ENCODE data around the gene PPP1R3C. TPM values are rescaled to one million over a fixed set of nuclear protein-coding genes. Genes with fewer than 3 reads are reported as not detected.
A peak's percentile ranks its signal among the peaks of the same experiment; 100 is the strongest.

Gene PPP1R3C
- total RNA-seq: 0.13 TPM in 2 replicates

DNA sequence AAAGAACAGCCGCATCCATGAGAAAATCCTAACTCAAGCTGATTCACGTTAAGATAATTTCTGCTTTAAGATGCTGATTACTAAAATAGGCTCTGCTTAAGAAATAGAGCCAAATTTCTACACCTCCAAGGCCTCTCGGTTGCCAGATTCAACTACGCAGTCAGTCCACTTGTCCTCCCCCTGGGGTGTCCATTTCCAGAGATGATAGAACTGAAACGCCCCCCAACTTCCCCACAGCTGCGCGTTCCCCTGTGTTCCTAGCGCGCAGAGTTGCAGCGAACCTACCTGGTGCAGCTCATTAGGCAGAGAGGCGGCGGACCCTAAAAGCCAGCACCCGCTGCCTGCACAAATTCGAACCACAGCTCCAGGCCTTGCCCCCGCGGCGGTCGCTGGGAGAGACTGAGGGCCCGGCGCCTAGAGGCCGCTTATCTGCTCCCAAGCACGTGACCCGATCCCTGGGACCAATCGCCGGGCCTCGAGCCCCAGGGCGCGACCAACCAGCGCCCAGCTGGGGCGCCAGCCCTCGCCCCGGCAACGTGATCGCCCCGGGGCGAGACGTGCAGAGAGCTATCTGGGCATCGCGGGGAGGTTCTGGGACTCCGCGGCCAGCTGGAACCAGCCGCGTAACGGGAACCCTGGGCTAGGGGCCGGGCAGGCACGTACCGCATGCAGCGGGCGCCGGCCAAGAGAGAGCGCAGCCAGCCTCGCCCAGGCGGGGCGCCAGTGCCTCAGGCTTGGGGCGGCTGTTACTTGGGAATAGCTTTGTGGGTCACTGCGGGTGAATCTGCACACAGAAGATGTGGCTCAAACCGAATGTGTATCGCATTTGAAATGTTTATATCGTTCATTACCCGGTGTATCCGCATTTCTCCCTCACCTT is at the start of gene PPP1R3C:
PPP1R3C (minus strand) TSS at position 401 of the 880 bp plus-strand sequence; CDS start at position 299, 102 bp downstream.
- DNase-seq (ENCODE audit: low read depth in 2 of 2): peak in 1 of 2 donors; percentile 86

DNA sequence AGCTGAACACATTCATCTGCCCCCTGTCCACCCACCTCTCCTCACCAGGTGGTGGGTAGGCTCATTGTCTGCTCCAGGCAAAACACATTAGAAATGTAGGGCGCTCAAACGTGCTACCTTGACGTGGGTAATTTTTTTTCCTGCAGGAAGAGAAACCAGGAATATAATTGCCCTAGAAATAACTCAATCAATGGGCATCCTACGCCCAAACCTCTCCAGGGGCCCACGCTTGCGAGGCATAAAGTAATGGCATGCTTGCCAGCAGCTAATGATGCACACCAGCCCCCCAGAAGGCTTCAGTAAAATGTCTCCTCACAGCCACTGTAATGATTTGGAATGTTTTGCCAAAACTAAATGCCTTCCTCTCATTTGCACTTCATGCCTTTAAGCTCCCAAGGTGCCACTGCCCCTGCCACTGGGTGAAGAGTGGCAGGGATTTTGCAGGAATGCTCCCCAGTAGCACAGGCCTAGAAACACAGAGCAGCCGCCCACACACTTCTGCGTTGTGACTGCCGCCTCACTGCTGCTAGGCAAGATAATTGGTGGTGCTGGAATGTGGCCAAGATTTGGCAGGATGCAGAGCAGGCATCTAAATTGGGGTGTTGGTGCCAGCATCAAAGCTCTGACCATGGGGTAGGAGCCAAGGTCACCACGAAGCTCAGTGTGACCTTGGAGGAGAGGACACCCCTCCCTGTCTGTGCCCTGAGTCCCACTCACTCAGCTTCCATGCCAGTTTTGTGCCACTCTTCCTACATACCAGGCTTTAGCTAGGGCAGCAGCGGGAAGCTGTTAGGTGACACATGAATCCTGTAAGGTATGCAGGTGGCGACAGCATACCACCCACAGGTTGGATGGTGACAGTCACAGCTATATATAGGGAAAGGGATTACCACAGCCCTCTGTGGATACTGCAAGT is 48.7 kb upstream of the PPP1R3C start:
- no peak for DNase-seq (ENCODE audit: low read depth in 2 of 2)

DNA sequence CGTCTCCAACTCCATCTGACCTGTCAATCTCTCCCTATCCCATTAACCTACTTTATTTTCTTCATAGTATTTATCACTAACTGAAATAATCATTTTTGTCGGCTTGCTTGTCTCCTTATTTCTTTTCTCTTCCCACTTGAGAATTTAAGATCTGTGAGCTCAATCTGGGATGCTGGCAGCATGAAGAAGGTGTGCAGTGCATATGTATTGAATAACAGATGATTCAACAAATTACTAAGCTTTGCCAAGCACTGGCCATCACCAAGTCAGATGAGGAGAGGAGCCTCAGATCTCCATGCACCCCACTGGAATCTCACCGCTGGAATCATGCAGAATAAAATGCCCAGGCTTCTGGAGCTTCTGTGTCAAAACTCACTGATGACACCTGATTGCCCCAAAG is 47.6 kb upstream of the PPP1R3C start:
- no peak for DNase-seq (ENCODE audit: low read depth in 2 of 2)

DNA sequence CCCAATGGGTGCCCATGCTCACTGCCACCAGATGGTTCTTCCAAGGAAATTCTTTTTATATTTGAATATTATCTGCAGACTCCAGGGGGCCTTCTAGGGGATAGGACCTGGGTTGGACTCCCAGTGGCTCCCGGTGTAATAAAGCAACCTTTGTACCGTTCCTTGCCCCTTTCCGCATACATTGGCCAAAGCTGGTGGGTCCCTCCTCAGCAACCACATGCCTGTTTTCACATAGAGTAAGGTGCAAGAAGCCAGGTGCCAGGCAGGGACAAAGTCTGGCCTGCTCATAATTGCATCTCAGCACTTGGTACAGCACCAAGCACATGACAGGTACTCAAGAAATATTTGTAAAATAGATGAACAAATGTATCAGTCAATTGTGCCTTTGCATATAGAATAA is 46.4 kb upstream of the PPP1R3C start:
- no peak for DNase-seq (ENCODE audit: low read depth in 2 of 2)

DNA sequence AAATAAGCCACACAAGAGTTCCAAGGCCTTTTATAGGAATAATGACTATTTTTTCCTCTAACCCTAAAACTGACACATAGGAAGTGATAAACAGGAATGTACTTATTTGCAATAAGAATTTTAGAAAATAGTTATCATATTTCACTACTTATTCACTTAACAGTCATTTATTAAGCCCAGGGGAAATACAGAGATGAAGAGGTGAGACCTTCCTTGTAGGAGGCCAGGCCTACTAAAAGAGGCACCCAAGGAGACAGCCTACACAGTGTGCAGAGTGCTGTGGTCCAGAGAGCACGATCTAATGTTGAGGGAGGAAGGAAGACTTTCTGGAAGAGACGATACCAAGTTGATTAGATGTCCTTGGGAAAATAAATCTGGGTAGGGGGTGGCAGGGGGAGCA is 45.0 kb upstream of the PPP1R3C start:
- DNase-seq (ENCODE audit: low read depth in 2 of 2): no peak

DNA sequence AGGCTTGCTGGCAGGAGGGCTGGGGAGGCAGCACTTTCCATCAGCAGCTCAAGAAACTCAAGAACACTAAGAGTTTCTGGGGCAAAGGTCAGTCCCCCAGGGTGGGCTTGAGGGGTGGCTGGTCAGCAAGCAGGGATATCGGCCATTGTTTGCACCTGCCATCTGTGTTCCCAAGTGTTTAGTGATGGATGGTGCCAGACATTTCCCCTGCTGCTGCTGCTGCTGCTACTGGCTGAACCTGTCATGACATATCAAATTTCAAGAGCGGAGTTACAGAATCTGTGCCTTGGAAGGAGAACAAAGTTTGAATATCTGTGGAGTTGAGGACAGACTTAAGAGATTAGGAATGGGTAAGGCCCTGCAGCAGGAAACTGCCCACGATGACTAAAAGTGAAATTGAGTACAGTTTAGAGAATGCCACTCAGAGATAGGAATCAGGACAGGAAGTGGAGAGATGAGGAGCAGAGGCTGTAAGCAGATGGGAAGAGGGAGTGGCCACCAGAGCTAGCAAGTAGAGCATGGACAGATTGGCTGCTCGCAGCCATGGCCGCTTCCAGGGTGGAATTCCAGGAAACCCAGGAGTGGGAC is 39.2 kb upstream of the PPP1R3C start:
- peak in 1 of 2 donors; percentile 51 for DNase-seq (ENCODE audit: low read depth in 2 of 2)

DNA sequence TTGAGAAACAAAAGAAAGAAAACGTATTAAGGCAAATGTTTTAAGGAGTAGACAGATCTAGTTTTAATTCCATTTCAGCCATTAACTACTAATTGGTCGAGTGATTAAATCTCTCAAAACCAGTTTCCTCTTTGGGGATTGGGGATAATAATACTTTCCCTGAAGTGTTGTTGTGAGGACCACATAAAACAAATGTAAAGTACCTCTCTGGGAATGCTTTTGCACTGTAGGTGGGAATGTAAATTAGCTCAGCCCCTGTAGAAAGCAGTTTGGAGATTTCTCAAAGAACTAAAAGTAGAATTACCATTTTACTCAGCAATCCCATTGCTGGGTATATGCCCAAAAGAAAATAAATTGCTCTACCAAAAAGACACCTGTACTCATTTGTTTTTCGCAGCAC is 36.0 kb upstream of the PPP1R3C start:
- DNase-seq (ENCODE audit: low read depth in 2 of 2): no peak

DNA sequence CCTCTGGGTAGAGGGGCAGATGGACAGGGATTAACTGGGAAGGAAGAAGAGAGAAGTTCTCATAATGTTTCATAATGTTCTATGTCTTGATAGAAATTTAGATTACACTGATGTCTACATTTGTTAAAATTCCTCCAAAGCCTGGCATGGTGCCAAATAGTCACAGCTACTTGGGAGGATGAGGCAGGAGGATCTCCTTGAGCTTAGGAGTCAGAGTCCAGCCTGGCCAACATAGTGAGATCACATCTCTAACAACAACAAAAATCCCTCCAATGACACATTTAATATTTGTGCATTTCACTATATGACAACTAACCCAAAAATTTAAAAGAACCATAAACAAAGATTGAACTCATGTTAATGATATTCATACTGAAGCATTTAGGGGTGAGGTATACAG is 33.0 kb upstream of the PPP1R3C start:
- DNase-seq (ENCODE audit: low read depth in 2 of 2): no peak

DNA sequence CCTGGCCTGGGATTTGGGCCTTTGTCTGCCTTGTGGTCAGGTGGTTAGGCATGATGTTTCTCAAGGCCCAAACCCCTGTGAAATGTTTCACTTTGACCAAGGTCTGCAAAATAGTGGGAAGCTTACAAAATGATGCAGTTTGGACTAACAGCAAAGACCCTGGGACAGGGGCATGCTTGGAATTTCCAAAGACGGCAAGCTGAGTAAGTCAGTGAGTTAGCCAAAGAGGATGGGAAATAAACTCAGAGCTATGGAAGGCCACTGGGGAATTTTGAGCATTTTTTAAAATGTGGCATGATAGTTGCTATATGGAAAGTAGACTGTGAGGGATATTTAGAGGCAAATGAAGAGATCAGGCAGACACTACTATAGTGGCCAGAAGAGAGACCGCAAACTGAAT is 31.6 kb upstream of the PPP1R3C start:
- DNase-seq (ENCODE audit: low read depth in 2 of 2): no peak

DNA sequence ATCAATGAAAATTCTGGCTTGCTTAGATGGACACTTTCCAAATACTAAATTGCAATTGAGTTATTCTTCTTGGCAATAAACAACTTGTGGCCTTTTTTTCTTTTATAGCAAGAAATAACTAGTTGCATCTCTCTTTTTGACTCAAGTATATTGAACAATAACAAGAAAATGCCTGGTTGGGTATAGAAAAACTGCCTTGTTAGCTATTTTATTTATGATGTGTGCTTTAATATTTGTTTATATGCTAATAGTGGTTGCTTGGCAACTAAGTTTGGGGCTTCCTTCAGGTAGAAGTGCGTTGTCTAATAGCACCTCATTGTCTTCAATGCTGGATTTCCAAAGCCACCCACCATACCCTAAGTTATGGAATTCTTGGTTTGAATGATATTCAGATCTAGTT is 30.1 kb upstream of the PPP1R3C start:
- DNase-seq (ENCODE audit: low read depth in 2 of 2): no peak

DNA sequence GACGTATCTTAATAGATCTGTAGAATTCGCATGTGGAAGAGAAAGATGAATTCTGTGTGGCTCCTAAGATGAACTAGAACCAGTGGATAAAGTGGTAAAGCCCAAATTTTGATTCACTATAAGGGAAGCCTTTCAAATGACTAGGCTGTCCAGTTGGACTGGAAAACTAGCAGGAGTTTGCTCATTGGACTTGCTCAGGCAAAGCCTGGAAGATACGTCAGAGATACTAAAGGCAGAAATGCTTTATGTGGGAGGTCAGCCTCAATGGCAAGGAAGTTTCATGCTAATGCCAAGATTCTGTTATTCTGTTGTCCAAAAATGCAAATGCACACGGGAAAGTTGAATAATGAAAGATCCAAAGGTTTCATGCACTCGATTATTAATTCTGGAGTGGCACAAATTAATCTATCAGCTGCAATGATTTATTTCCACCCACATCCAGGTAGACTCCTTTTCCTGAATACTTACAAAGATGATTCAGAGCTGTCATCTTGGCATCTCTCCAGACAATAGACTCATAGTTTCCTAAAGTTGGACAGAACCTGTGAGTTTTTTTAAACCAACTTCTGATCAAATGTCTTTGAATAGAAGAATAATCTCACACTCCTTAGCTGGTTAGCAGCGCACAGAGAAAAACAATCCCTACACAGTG is 20.5 kb upstream of the PPP1R3C start:
- DNase-seq (ENCODE audit: low read depth in 2 of 2): peak; percentile 61 to 80

DNA sequence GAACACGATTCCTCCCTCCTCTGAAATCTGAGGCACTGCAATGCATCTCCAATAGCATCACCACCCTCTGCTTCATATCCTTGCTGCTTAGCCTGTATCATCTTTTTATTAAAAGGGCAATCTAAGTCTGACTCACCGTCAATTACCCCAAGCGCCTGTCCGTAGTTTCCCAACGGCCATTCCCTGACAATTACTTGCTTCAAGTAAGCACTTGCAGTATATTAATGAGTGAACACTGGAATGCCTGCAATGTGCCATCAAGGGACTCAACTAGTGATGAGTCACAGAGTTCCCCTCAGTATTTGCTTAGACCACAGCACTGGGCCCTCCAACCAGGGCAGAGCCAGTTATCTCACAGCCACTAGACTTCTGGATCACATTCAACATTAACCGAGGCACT is 19.5 kb upstream of the PPP1R3C start:
- peak in 1 of 2 donors; percentile 48 for DNase-seq (ENCODE audit: low read depth in 2 of 2)

DNA sequence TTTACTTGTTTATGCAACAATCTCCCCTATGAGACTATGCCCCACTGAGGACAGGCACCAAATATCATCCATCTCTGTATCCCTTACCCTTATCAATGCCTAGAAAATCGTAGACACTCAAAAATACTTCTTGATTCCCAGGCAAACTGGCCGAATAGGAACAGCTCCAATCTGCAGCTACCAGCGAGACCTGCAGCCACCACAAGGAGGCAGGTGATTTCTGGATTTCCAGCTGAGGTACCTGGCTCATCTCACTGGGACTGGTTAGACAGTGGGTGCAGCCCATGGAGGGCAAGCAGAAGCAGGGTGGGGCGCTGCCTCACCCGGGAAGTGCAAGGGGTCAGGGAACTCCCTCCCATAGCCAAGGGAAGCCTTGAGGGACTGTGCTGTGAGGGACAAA is 10.8 kb upstream of the PPP1R3C start:
- peak in 1 of 2 donors; percentile 15 for DNase-seq (ENCODE audit: low read depth in 2 of 2)

DNA sequence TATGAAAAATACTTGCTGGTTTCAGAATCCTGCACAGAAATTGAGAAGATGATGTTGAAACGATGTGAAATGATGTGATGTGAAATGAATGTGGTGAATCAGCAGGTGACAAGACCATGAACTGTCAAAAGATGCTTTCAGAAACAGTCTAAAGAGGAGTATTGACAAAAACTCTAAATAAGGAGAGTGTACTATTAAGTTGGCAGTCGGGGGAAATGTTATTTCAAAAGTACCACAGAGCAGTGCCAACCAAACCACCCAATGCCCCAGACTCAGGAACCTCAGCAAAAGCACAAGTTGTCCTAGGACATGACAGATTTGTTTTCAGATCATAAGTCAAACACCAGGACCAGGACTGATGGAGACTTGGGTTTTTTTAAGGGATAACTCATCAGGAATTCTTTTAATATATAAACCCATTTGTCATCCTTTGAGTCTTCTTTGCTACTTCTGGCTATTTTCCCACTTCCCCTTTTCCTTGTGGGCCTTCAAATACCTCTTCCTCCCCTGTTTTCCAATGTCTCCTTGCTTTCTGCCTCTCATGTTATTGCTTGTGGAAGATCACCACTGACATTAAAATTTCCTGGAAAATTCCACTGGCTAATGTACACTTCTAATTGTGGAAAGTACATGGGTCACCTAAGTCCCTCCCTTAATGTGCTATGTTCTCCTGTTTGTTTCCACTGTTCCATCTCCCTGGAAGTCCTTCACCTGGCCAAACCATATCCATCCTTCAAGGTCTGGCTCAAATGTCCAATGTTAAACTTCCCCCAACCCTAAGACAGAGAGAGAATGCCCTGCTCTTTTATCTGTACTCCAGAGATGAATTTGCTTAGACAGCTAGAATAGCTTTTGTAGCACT is 10.2 kb upstream of the PPP1R3C start:
- no peak for DNase-seq (ENCODE audit: low read depth in 2 of 2)

DNA sequence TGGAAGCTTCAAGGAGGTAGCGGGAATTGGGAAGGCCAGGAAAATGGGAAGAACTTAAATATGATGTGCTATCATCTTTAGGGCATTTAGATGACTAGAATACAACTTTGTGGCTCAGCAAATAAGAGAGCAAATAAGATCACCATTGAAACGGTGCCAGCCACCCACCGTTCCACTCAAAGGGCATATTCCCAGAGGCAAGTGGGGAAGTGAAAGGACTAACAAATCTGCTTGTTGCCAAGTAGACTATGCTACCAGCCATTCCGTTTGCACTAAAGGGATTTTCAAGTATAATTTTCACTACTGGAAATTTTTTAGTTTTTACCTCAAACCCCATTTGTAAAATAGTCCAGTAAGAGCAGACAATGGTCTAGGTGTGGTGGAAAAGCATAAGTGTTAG is 4.0 kb upstream of the PPP1R3C start:
- DNase-seq (ENCODE audit: low read depth in 2 of 2): no peak

DNA sequence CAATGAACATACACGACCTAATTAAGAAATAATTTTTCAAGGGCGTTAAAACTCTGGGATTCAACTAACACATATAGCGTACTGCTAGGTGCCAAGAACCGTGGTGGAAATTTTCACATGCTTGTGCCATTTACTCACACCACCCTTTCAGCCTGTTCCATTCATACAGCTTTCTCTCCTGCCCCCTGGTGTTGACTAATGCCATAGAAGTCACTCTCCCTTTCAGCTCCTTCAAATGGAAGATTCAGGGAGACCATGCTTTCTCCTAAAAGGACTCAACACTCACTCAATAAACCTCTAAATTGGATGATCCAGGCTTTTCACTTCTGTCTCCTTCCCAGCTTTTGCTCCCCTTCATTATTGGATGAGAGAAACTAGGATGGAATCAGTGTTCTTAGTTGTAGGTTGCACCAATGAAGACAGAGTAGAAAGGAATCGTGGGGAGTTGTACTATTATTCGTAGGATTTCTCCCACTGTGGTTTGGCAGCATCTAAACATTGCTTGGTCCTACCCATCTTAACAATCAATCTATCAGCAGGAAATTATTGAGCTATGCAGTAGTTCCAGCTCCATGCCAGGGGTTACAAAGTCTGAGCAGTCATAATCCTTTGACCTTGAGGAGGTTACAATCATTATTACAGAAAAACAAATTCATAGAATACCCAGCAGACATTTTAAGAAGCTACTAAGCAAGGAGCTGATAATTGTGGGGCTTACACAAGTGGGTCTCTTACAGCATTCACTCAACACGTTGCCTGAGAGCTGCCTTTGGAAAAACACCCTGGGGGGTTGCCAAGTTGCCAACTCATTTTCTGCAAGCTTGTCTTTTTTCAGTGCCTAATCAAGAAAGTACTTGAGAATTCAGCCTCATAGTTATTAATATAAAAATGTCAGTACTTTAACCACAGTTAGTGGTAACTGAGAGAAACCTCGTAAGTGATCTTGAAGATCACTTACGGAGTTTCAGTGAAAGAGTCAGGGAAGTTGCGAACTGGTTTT is 2.8 kb upstream of the PPP1R3C start:
- DNase-seq (ENCODE audit: low read depth in 2 of 2): peak; percentile 65 to 86

DNA sequence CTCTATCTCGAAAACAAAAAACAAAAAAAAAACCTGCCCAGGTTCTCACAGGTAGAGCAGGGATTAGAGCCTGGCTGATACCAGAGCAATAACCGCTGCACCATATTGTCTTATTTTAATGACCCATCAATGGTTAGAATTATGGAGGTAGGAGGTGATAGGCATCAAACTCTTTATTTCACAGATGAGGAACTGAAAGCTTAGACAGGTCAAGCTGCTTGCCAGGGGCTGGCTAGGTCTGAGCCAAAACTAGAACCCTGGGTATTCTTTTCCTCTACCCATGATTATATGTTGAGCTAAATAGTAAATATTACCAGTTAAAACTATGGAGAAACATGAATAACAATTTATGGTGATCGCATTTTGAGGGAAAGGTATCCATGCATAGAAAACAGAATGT is 2.0 kb upstream of the PPP1R3C start:
- DNase-seq (ENCODE audit: low read depth in 2 of 2): no peak

DNA sequence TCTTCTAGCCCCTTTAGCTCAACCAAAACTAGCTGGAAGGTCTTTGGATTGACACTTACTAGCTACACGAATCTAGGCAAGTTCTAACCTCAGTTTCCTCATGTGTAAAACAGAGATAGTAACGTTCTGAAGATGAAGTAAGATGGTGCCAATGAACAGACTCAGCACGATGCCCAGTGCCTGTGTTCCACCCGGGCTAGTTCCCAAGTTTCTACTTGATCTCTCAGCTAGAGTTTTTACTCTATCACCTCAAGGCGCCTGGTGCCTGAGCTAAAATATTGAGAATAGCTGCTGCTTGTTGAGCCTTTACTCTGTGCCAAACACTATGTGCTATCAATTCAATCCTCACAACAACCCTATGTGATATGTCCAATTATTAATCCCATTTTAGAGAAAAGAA is 1.4 kb upstream of the PPP1R3C start:
- DNase-seq (ENCODE audit: low read depth in 2 of 2): no peak

DNA sequence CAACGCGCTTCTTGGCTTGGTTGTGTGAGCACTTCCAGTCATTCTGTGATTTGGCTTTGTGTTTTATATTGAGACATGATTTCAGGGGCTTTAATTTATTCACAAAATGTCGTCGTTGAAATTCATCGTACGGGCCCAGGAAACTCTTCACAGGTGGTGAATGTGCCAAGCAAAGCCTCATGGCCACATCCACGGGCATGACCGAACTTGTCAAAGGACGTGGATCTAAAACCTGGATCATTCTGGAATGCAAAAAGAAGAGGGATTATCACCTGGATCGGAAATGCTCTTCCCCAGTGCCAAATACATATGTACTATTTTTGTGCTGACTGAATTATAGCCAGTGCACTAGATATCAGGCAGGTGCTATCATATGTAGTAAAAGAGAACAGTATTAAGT is 2.2 kb downstream of the PPP1R3C start:
- no peak for DNase-seq (ENCODE audit: low read depth in 2 of 2)
